ENCODE data around the gene RAB6B.

- TF ChIP-seq CTCF (conservative IDR thresholded peaks at IDR 0.05 in 1 of 2, IDR thresholded peaks at IDR 0.05 in 1 of 2; ENCODE audit: low read depth in 1 of 2, low read length in 2 of 2) = no peak
- TF ChIP-seq EZH2 (IDR thresholded peaks at IDR 0.05; ENCODE audit: low read length, missing control alignments) = no peak
Observed at GRCh38 chr3:133797396-133798105, 98.1 kb downstream of the RAB6B start.
